Activated CD4-positive, alpha-beta T cell treated with anti-CD3 and anti-CD28 coated beads, Interleukin-2, amount 50 U/mL, for 4 hours (primary cell): ENCODE results near the gene ZNF616.

Experiments used
- DNase-seq, 2 experiments: peaks; one replicate each; pipeline ENCODE4 v3.0.0-alpha.2; 2020

The ZNF616 gene

GRCh38 chr19:52139252-52140031 is at the start of gene ZNF616:
ZNF616 (minus strand) TSS chr19:52139938; CDS start chr19:52130512, 9,426 bp downstream.
- DNase-seq, result peak; percentile 73

GRCh38 chr19:52188822-52189734 is 49.3 kb upstream of the ZNF616 start:
- DNase-seq, result no peak

- DNase-seq, result no peak
These were observed 47.7 kb upstream of the ZNF616 start for GRCh38 chr19:52187407-52187806.

GRCh38 chr19:52176574-52176973 is 36.8 kb upstream of the ZNF616 start:
- DNase-seq, result no peak

- DNase-seq, result no peak
These were observed 32.6 kb upstream of the ZNF616 start for GRCh38 chr19:52172347-52172746.

GRCh38 chr19:52171321-52172169 is 31.8 kb upstream of the ZNF616 start, which contains the start of gene ZNF836:
ZNF836 (minus strand) TSS chr19:52171621; CDS start chr19:52168072, 3,549 bp downstream.
- DNase-seq, result peak; percentile 90 to 91

- DNase-seq, result no peak
These were observed 31.2 kb upstream of the ZNF616 start for GRCh38 chr19:52170863-52171320.

GRCh38 chr19:52170304-52170703 is 30.6 kb upstream of the ZNF616 start:
- DNase-seq, result no peak

GRCh38 chr19:52155596-52156359 is 16.0 kb upstream of the ZNF616 start:
- DNase-seq, result no peak

- no peak for DNase-seq
These were observed 8.5 kb upstream of the ZNF616 start for GRCh38 chr19:52148256-52148655.

GRCh38 chr19:52142001-52142595 is 2.4 kb upstream of the ZNF616 start:
- DNase-seq, result no peak

- DNase-seq, result no peak
These were observed 1.5 kb upstream of the ZNF616 start for GRCh38 chr19:52141203-52141602.

- peak; percentile 97 to 98 for DNase-seq
These were observed 433 bp upstream of the ZNF616 start for GRCh38 chr19:52140032-52140710.

GRCh38 chr19:52138983-52139251 is 821 bp downstream of the ZNF616 start:
- DNase-seq, result no peak

- no peak for DNase-seq
These were observed 1.3 kb downstream of the ZNF616 start for GRCh38 chr19:52138278-52138982.

GRCh38 chr19:52120286-52120685 is 19.5 kb downstream of the ZNF616 start:
- no peak for DNase-seq

GRCh38 chr19:52115526-52116053 is 24.1 kb downstream of the ZNF616 start:
- DNase-seq, result no peak

- DNase-seq, result no peak
These were observed 25.0 kb downstream of the ZNF616 start for GRCh38 chr19:52114691-52115090.

- no peak for DNase-seq
These were observed 27.1 kb downstream of the ZNF616 start for GRCh38 chr19:52112624-52113023.

GRCh38 chr19:52110780-52111179 is 29.0 kb downstream of the ZNF616 start:
- DNase-seq, result no peak
